Activated CD4-positive, alpha-beta T cell treated with anti-CD3 and anti-CD28 coated beads, Interleukin-2, amount 50 U/mL, for 24 hours (primary cell): ENCODE measurements around the gene OVCH1.

ENCODE experiments used
- DNase-seq, 2 donors: peaks; one replicate each; pipeline ENCODE4 v3.0.0-alpha.2; 2020; ENCODE audit warnings: low read depth in 1 of 2, low spot score in 1 of 2

OVCH1 gene

GRCh38 chr12:29497588-29497987, at the start of gene OVCH1:
OVCH1 (minus strand) TSS chr12:29497686; CDS start chr12:29497686, 0 bp downstream.
- no peak for DNase-seq

- no peak for DNase-seq
Measured at GRCh38 chr12:29547151-29547632, 49.7 kb upstream of the OVCH1 start.

DNA sequence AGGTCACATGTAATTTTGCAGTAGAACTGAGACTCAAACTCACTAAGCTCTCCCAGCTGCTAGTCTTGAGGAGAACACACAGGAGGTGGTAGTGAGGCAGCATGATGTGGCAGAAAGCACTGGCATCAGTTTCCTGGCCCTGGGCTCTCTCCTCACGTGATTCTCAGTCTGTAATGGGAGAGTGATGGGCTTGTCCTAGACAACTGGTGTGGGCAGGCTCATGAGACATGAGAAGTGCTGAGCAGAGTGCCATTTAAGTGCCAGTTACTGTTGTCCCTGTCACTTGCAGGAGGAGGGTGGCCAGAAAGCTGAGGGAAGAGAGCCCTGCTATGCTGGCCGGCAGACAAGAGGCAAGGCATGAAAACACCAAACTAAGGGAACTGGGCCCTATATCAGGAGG, 48.5 kb upstream of the OVCH1 start:
- no peak for DNase-seq

DNA sequence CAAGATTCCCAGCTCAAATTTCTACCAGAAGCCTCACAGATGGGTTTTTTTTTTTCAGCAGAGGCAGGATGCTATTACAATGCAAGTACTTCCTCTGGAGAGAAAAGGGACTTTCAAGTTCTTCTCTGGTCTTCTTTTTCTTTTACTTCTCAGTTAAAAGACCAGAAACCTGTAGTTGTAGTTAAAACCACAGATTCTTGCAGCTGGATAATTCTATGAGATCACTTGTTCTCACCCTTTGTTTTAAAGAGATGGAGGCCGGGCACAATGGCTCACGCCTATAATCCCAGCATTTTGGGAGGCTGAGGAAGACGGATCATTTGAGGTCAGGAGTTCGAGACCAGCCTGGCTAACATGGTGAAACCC, 47.6 kb upstream of the OVCH1 start:
- no peak for DNase-seq

DNA sequence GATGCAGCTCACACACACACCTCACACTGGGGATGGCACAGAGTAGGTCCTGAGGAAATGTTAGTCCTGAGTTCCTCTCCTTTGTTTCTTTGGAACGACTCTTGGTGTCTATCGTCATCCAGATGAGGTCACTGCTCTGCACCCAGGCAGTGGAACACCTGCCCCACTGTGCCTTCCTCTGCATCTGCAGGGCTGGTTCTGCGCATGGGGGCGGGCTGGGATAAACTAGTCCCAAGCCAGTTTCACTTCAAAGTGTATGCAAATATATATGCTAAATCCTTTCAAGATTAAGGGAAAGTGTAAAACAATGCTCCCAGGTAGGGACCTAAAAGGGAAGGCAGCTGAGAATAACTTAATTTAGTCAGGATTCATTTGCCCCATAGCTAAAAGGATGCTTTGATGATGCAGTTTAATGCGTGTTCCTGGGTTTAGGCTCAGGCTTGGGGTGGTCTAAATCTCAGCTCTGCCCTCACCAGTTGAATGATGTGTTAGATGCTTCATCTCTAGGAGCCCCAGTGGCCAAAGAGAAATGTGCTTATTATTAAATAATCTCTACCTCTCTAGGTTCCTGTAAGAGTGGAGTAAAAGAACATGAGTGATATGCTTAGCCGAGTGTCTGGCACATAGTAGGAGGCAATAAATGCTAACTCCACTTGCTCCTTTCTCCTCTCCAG, 47.1 kb upstream of the OVCH1 start:
- DNase-seq = no peak

GRCh38 chr12:29543036-29543435, 45.5 kb upstream of the OVCH1 start:
- no peak for DNase-seq

- no peak for DNase-seq
Measured at GRCh38 chr12:29537298-29537697, 39.8 kb upstream of the OVCH1 start.

- no peak for DNase-seq
Measured at GRCh38 chr12:29534935-29535334, 37.4 kb upstream of the OVCH1 start.

DNA sequence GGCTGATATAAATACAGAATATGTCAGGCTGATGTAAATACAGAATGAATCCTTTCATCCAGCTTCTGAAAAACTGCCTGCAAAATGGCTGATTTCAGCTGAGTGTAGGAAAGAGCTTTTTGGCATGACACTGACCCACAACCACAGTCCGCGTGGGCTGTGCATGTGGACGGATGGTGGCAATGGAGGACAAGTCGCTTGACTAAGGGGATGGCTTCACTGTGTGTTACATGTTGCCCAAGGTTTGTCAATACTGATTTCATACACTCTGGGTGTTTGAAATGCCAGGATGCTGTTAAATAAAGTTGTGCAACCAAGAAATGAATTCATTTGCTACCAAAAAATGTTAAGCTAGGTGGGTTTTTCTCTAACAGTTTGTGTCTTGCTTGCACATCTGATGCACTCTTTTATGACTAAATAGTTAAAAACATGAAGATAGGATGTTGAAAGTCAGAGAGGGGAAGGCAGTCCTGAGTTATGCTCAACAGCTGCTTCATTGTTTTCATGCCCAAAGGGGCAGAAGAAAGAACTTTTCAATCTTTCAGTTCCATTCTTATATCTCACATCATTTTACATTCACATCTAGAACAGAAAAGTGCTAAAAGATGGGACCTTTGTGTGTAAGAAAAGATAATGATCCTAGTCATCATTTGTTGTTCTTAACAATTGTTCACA, 36.5 kb upstream of the OVCH1 start:
- no peak for DNase-seq

GRCh38 chr12:29531471-29531870, 34.0 kb upstream of the OVCH1 start:
- DNase-seq = no peak

GRCh38 chr12:29530436-29530835, 33.0 kb upstream of the OVCH1 start:
- DNase-seq = no peak

- DNase-seq = no peak
Measured at GRCh38 chr12:29528161-29528560, 30.7 kb upstream of the OVCH1 start.

- no peak for DNase-seq
Measured at GRCh38 chr12:29521951-29522350, 24.5 kb upstream of the OVCH1 start.

DNA sequence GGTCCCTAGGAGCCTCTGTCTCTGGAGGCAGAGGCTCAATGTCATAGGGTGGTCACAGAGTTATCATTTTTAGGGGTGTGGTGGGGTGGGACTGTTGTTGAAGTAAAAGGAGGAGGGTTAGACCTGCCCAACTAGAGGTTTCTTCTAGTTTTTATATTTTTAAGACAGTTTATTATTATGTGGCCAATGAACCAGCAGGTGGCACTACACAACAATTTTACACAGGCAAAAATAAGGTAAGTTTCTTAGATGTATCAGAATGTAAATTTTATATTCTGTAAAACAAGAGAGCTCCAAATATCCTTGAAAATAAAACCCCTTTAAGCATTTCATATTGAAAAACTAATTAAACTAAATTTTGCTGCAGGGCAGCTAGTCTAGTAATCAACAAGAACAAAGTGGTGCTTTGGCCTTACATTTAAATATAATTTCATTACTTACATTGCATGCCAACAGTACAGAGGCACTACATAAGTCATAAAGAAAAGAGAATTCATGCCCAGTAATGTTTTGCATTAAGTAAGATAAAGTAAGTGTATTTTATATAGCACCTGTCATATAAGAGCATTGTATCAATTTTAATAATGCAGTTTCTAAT, 22.2 kb upstream of the OVCH1 start:
- DNase-seq = no peak

DNA sequence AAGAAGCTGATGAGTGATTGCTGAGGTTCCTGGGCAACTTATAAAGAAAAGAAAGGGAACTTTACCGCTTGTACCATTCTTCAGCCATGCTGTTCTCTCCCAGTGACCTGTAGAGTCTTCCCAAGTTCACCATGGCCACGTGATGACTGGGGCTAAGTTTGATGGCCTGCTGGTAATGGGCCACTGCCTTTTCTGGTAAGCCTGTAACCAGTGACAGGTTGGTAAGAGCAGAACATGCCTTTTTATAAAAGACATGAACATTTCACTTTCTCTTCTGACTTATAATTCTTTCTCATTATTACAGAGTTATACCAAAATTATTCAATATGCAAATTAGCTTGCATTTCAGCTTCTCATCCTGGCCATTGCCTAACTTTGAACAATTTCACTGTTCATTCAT, 20.9 kb upstream of the OVCH1 start:
- DNase-seq = no peak

GRCh38 chr12:29517264-29517663, 19.8 kb upstream of the OVCH1 start:
- no peak for DNase-seq

- DNase-seq = no peak
Measured at GRCh38 chr12:29516431-29516875, 19.0 kb upstream of the OVCH1 start.

DNA sequence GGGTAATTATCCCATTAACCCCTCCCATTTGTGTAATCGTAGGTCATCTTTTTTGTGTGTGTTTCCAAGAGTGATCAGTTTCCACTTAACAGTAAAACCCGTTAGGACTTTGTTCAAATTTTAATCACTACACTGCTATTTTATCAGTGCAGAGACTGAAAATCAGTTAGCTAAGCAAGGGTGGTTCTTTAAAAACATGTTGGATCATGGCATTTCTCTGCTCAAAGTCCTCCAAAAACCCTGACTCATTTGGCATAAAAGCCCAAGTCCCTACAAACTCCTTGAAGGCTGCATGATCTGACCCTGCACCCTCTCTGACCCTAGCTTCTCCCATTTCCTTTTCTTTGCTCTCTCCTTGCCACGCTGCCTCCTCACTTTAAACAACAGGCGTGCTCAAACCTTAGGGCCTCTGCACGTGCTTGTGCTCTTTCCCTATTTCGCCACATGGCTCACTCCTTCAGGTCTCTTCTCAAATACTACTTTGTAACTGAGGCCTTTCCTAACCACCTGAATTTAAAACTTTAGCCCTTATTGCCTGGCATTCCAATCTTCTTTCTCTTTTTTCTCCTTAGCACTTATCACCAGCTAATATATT, 13.2 kb upstream of the OVCH1 start:
- DNase-seq = no peak

DNA sequence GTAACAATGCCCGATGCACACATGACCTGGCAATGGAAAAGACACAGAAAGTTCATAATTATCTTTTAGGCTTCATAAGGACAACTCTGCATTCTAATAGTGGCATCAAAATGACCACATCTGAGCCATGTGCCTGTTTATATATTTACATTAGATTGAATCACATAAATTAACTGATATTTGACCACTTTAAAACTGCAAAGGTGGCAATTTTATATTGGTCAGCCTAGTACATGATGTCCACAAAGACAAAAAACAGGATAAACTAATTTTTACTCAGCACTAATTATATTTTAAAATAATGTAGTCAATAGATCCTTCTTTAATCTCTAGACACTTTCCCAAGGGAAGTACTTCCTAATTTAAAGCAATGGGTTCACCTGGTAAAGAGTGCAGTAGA, 12.0 kb upstream of the OVCH1 start:
- no peak for DNase-seq

GRCh38 chr12:29508949-29509348, 11.5 kb upstream of the OVCH1 start:
- DNase-seq = no peak

GRCh38 chr12:29505122-29505521, 7.6 kb upstream of the OVCH1 start:
- no peak for DNase-seq

DNA sequence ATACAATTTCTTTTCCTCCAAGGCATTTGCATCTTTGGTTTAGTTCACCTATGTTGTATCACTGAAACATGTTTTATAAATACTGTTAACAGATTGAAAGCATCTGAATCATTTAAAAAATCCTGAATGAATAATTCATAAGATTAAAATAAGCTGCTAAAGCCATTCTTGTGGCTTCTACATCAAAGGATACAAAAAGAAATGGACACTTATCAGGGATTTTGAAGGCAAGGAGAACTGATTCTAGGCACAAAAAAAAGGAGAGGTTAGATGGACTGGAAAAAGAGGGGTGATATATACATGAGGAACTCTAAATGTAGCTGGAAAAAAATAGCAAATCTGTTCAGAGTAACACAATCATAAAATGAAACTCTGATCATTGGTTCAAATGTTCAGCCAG, 5.8 kb upstream of the OVCH1 start:
- DNase-seq = no peak
